GM12878 (cell line): Measurements from ENCODE around the gene ADAMTS17. TPM values are rescaled to one million over a fixed set of nuclear protein-coding genes. Genes with fewer than 3 reads are reported as not detected.

Experiments
- ATAC-seq: fragments of 200-7000 bp; cut with Tn5 transposase; 3 replicates; pipeline ENCODE4 v1.9.1; 2020; ENCODE audit warnings: mild to moderate bottlenecking, moderate library complexity
- BruUV-seq: library from RNA; stranded (reverse); fragments of 400-500 nt; replicated peaks from 2 replicates; lab custom pipeline; 2021; lab: Mats Ljungman, UMichigan
- CTCF ChIA-PET: fragments of 300-600 bp; sonication (Branson Sonifier 250); formaldehyde crosslinking; extraction: SDS; loops from one replicate; lab custom pipeline; 2021; ENCODE audit warnings: inconsistent platforms; lab: Yijun Ruan, JAX
- POLR2A ChIA-PET: fragments of 350-600 bp; formaldehyde crosslinking; extraction: SDS; loops from one replicate; lab custom pipeline; 2021; ENCODE audit warnings: inconsistent platforms; lab: Charles Lee
- RAD21 ChIA-PET: fragments of 300-600 bp; sonication (Branson Sonifier 250); formaldehyde crosslinking; loops from one replicate; lab custom pipeline; 2023; ENCODE audit warnings: antibody characterized with exemption; ENCODE audit not compliant: unreplicated experiment; lab: Charles Lee
- SMC1A ChIA-PET: fragments of 300-600 bp; sonication (Branson Sonifier 250); formaldehyde crosslinking; loops from one replicate; lab custom pipeline; 2023; ENCODE audit not compliant: unreplicated experiment, uncharacterized antibody; lab: Charles Lee
- DNase-seq: peaks from one replicate; pipeline ENCODE4 v3.0.0-alpha.2; 2011; ENCODE audit warnings: low read depth, low spot score
- FAIRE-seq: peaks from 3 replicates; lab custom pipeline; 2011; peaks lifted over from hg19 to GRCh38; lab: Jason Lieb, UNC
- H2AFZ ChIP-seq: 2 replicates; pipeline ENCODE4 v1.6.0; 2011; ENCODE audit warnings: low read depth, low read length, control low read depth; ENCODE audit not compliant: control insufficient read depth
- H3K27ac ChIP-seq: 2 replicates; pipeline ENCODE4 v1.5.1; 2011; ENCODE audit warnings: control low read depth; ENCODE audit not compliant: control insufficient read depth, insufficient read depth
- H3K27me3 ChIP-seq, 2 experiments: replicated peaks in 1 of 2; 2 replicates each; pipeline versions ENCODE4 v1.6.0 to v1.6.1; 2011; ENCODE audit warnings: low read length in 1 of 2; ENCODE audit not compliant: control insufficient read depth in 2 of 2, insufficient read depth in 2 of 2
- H3K36me3 ChIP-seq, 2 experiments: 2 replicates each; pipeline ENCODE4 v1.5.1; 2011; ENCODE audit warnings: low read length in 1 of 2; ENCODE audit not compliant: control insufficient read depth in 2 of 2, insufficient read depth in 2 of 2
- H3K4me1 ChIP-seq: 2 replicates; pipeline ENCODE4 v1.6.1; 2011; ENCODE audit warnings: mild to moderate bottlenecking, low read length, moderate library complexity, mixed read lengths; ENCODE audit not compliant: control insufficient read depth, insufficient read depth
- H3K4me2 ChIP-seq: 2 replicates; pipeline ENCODE4 v1.6.0; 2011; ENCODE audit warnings: control low read depth; ENCODE audit not compliant: control insufficient read depth, insufficient read depth
- H3K4me3 ChIP-seq: fragments of 200-600 bp; sonication (generic); 2 replicates; pipeline ENCODE4 v1.5.1; 2016
- H3K79me2 ChIP-seq: 2 replicates; pipeline ENCODE4 v1.6.0; 2011; ENCODE audit warnings: low read length; ENCODE audit not compliant: control insufficient read depth, insufficient read depth
- H3K9ac ChIP-seq: 2 replicates; pipeline ENCODE4 v1.8.0; 2011; ENCODE audit warnings: low read length, control low read depth, mixed read lengths; ENCODE audit not compliant: control insufficient read depth, insufficient read depth
- H3K9me3 ChIP-seq: replicated peaks from 3 replicates; pipeline ENCODE4 v1.5.1; 2011; ENCODE audit warnings: mild to moderate bottlenecking, low read length; ENCODE audit not compliant: control insufficient read depth, insufficient read depth
- H4K20me1 ChIP-seq: 2 replicates; pipeline ENCODE4 v1.6.0; 2011; ENCODE audit not compliant: control insufficient read depth, insufficient read depth
- HCFC1 ChIP-seq: fragments of 150-350 bp; IDR thresholded peaks from 2 replicates; pipeline ENCODE4 v1.6.1; 2014; ENCODE audit warnings: low read length
- KLF5 ChIP-seq: fragments of 450-650 bp; IDR thresholded peaks from 2 replicates; pipeline ENCODE4 v1.6.1; 2014; ENCODE audit warnings: mild to moderate bottlenecking; ENCODE audit not compliant: partially characterized antibody
- RBBP5 ChIP-seq: fragments of 200-600 bp; sonication (generic); conservative IDR thresholded peaks from 2 replicates; pipeline ENCODE4 v1.6.1; 2016
- SIX5 ChIP-seq: IDR thresholded peaks from 2 replicates; pipeline ENCODE4 v1.6.1; 2011; ENCODE audit warnings: mild to moderate bottlenecking, low read depth, low read length, moderate library complexity; ENCODE audit not compliant: severe bottlenecking
- YY1 ChIP-seq: IDR thresholded peaks from 2 replicates; pipeline ENCODE4 v1.6.1; 2011; ENCODE audit warnings: low read depth, mild to moderate bottlenecking, low read length
- WGBS: methylation state at CpG from one replicate; pipeline ENCODE4 v1.1.6; 2016; ENCODE audit warnings: low lambda C conversion rate; ENCODE audit not compliant: insufficient replicate concordance, insufficient coverage; ENCODE audit errors: missing lambda C conversion rate; 5-methylcytosine and 5-hydroxymethylcytosine counted together
- in situ Hi-C: fragments of 300-500 bp; cut with MboI; formaldehyde crosslinking; loops from 9 replicates; pipeline ENCODE4 v1.14.3; 2018; ENCODE audit warnings: mixed read lengths
- intact Hi-C: fragments of 100-400 bp; cut with micrococcal nuclease; formaldehyde crosslinking; loops from one replicate; pipeline ENCODE4 v1.14.2; 2022; ENCODE audit not compliant: unreplicated experiment
- polyA plus RNA-seq, 11 experiments: library from polyadenylated mRNA; depleted of rRNA in 4 of 11; unstranded in 6 of 11; stranded (reverse) in 5 of 11; fragments of >200 nt; fragmentation: Nextera tagmentation in 4 of 11; fragmentation: Illumina TruSeq in 1 of 11; extraction: Ambion mirVana in 4 of 11; extraction: Trizol in 1 of 11; gene quantifications; 1 replicate in 1 of 11; 2 replicates in 10 of 11; pipeline versions ENCODE4 v1.2.1 to v1.2.3, GENCODE V29; 2011 to 2016; ENCODE audit warnings: inconsistent platforms in 2 of 11, missing spikeins in 2 of 11, low read depth in 1 of 11
- total RNA-seq, 4 experiments: library from RNA; depleted of rRNA in 3 of 4; stranded (reverse); fragments of >200 nt in 3 of 4; fragmentation: Illumina TruSeq in 1 of 4; extraction: Trizol in 1 of 4; gene quantifications; 2 replicates each; pipeline versions ENCODE4 v1.2.1 to v1.2.3, GENCODE V29; 2013 to 2021
- TF ChIP-seq, protein P1 (sequence below): fragments of 450-650 bp; IDR thresholded peaks from 2 replicates; pipeline ENCODE4 v1.6.1; 2017; ENCODE audit warnings: antibody characterized with exemption, mild to moderate bottlenecking, moderate library complexity
- TF ChIP-seq, protein P2 (sequence below): IDR thresholded peaks from 2 replicates; pipeline ENCODE4 v1.6.1; 2012; ENCODE audit warnings: low read depth, low read length, improper control_type of control experiment

ADAMTS17 gene
- total and polyA plus RNA-seq, 10 of the 15 experiments (the other 5 are each of a cell fraction or from before 2014, with no cell fraction given) = 0.04 to 0.50 (median 0.10) TPM; not detected in 4

DNA sequence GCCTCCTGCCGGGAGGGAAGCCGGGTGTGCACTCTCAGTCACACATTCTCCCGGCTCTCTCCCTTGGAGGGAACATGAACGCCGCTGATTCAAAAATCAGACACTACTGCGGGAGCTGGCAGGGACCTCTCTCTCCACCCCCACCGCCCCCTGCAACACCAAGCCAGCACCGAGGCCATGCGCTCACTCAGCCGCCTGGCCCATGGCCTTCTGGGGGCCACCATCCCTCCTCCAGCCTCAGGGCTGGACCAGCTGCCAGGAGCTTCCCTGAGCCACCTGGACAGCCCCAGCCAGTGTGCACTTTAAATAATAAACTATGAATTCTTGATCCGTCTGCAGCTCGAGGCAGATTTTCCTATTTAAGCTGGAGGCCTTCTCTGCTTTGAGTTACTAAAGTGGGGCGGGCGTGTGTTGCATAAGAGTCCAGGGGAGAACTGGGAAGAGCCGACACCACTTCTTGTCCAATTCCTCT lies 30.6 kb downstream of the ADAMTS17 start:
- intact Hi-C loops = no loop called here
- no peak overlapping the region for H3K4me2 ChIP-seq
- in situ Hi-C loops = no loop called here
- no peaks in the 10 kb centered on the region for H3K79me2 ChIP-seq
- ATAC-seq (no peak), DNase-seq (no peak), FAIRE-seq (no peak)
- H3K36me3 ChIP-seq = no peaks in the 10 kb centered on the region
- ChIA-PET CTCF (no interaction called here), RAD21 (no interaction called here), POLR2A (no interaction called here), SMC1A (no interaction called here)
- H3K9ac ChIP-seq = no peak overlapping the region
- no peaks in the 10 kb centered on the region; the same call in 2 of the 3 replicates for H3K9me3 ChIP-seq
- H3K27ac ChIP-seq = no peak overlapping the region
- no peaks in the 10 kb centered on the region for H4K20me1 ChIP-seq
- WGBS = 58% methylated on average over 15 of the region's 15 CpGs
- no peaks in the 10 kb centered on the region for H3K27me3 ChIP-seq
- no peaks in the 10 kb centered on the region for H3K4me1 ChIP-seq
- no peak overlapping the region for H2AFZ ChIP-seq
- BruUV-seq = no TSS peak
- H3K4me3 ChIP-seq = no peak overlapping the region
- TF ChIP-seq, protein P1, sequence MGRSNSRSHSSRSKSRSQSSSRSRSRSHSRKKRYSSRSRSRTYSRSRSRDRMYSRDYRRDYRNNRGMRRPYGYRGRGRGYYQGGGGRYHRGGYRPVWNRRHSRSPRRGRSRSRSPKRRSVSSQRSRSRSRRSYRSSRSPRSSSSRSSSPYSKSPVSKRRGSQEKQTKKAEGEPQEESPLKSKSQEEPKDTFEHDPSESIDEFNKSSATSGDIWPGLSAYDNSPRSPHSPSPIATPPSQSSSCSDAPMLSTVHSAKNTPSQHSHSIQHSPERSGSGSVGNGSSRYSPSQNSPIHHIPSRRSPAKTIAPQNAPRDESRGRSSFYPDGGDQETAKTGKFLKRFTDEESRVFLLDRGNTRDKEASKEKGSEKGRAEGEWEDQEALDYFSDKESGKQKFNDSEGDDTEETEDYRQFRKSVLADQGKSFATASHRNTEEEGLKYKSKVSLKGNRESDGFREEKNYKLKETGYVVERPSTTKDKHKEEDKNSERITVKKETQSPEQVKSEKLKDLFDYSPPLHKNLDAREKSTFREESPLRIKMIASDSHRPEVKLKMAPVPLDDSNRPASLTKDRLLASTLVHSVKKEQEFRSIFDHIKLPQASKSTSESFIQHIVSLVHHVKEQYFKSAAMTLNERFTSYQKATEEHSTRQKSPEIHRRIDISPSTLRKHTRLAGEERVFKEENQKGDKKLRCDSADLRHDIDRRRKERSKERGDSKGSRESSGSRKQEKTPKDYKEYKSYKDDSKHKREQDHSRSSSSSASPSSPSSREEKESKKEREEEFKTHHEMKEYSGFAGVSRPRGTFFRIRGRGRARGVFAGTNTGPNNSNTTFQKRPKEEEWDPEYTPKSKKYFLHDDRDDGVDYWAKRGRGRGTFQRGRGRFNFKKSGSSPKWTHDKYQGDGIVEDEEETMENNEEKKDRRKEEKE = no peak
- TF ChIP-seq, protein P2, sequence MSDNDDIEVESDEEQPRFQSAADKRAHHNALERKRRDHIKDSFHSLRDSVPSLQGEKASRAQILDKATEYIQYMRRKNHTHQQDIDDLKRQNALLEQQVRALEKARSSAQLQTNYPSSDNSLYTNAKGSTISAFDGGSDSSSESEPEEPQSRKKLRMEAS = no peak
- no peak for TF ChIP-seq YY1
- no peak for TF ChIP-seq KLF5
- TF ChIP-seq RBBP5 = no peak
- TF ChIP-seq SIX5 = no peak
- TF ChIP-seq HCFC1 = no peak
